ENCODE measurements around the gene ERVW-1.

GRCh38 chr7:92504563-92504962 is 26.8 kb upstream of the ERVW-1 start:
- TF ChIP-seq POLR2AphosphoS5 (IDR thresholded peaks at IDR 0.05) = peak in 1 of 3 donors; percentile 10
- no peak for TF ChIP-seq CTCF (IDR thresholded peaks at IDR 0.05 in 8 of 11, conservative IDR thresholded peaks at IDR 0.05 in 3 of 11)
